ENCODE data around the gene ENO3. TPM values are rescaled to one million over a fixed set of nuclear protein-coding genes. Genes with fewer than 3 reads are reported as not detected.
"Not testable (repeated sequence)": the region's sequence is repeated elsewhere in the genome, so short reads cannot be mapped to it uniquely, and the experiment has no call there.

Gene ENO3
- 534 TPM for total RNA-seq
- long read RNA-seq, transcript ENO3-202 (11 exons, 1,448 nt), result minor isoform, 11 of 1,265 reads
- long read RNA-seq, transcript ENO3-201 (12 exons, 1,521 nt), result major isoform, 199 of 1,265 reads
- long read RNA-seq, partial matches to known transcripts, result 34 of 1,265 reads
- long read RNA-seq, other reads (novel, unspliced or antisense), result 1,018 of 1,265 reads

- ATAC-seq (ENCODE audit: poor library complexity), result no peak
- intact Hi-C loops (cut with DNase I), result loop anchor here (2.0 kb wide), 1 partner anchor 16 kb away; the partner anchor contains the start of gene SPAG7
- peak; percentile 66 for DNase-seq
Measured at GRCh38 chr17:4950746-4951204, at the start of gene ENO3. ENO3 (plus strand) TSS chr17:4951119; CDS start chr17:4951830, 711 bp downstream.

- DNase-seq (peak; percentile 77), ATAC-seq (ENCODE audit: poor library complexity) (peak; percentile 23)
- intact Hi-C loops (cut with DNase I), result no loop called here
Measured at GRCh38 chr17:4901648-4902344, 49.1 kb upstream of the ENO3 start.

- intact Hi-C loops (cut with DNase I), result no loop called here
- DNase-seq (no peak), ATAC-seq (ENCODE audit: poor library complexity) (no peak)
Measured at GRCh38 chr17:4902540-4902939, 48.4 kb upstream of the ENO3 start.

- intact Hi-C loops (cut with DNase I), result no loop called here
- no peak for DNase-seq
- ATAC-seq (ENCODE audit: poor library complexity), result peak; percentile 49
Measured at GRCh38 chr17:4903051-4903818, 47.7 kb upstream of the ENO3 start, which contains the start of gene CHRNE. CHRNE (minus strand) TSS chr17:4903098; CDS start chr17:4903063, 35 bp downstream.

- intact Hi-C loops (cut with DNase I), result loop anchor here (5.0 kb wide), 2 partner anchors 76 to 156 kb away; no protein-coding TSS in a partner anchor
- ATAC-seq (ENCODE audit: poor library complexity); DNase-seq: not testable (repeated sequence)
Measured at GRCh38 chr17:4906642-4907041, 44.3 kb upstream of the ENO3 start.

- DNase-seq (no peak), ATAC-seq (ENCODE audit: poor library complexity) (peak; percentile 32)
- intact Hi-C loops (cut with DNase I), result loop anchor here (5.0 kb wide), 2 partner anchors 74 to 154 kb away; no protein-coding TSS in a partner anchor
Measured at GRCh38 chr17:4908301-4908700, 42.6 kb upstream of the ENO3 start.

GRCh38 chr17:4908711-4909496 lies 42.0 kb upstream of the ENO3 start:
- ATAC-seq (ENCODE audit: poor library complexity) (peak; percentile 98), DNase-seq (peak; percentile 94)
- intact Hi-C loops (cut with DNase I), result loop anchor here (5.0 kb wide), 2 partner anchors 73 to 153 kb away; no protein-coding TSS in a partner anchor

GRCh38 chr17:4913994-4914393 lies 36.9 kb upstream of the ENO3 start:
- intact Hi-C loops (cut with DNase I), result no loop called here
- no peak for DNase-seq
- no peak for ATAC-seq (ENCODE audit: poor library complexity)

GRCh38 chr17:4914551-4914950 lies 36.4 kb upstream of the ENO3 start:
- ATAC-seq (ENCODE audit: poor library complexity); intact Hi-C loops (cut with DNase I): not testable (repeated sequence)

GRCh38 chr17:4919511-4920047 lies 31.3 kb upstream of the ENO3 start:
- intact Hi-C loops (cut with DNase I), result no loop called here
- ATAC-seq (ENCODE audit: poor library complexity) (no peak), DNase-seq (no peak)

More at GRCh38 chr17:4914551-4914950, 36.4 kb upstream of the ENO3 start:
- not testable (repeated sequence) for DNase-seq

GRCh38 chr17:4920351-4921048 lies 30.4 kb upstream of the ENO3 start:
- DNase-seq (no peak), ATAC-seq (ENCODE audit: poor library complexity) (no peak)
- intact Hi-C loops (cut with DNase I), result no loop called here

GRCh38 chr17:4921320-4921719 lies 29.6 kb upstream of the ENO3 start:
- ATAC-seq (ENCODE audit: poor library complexity), result no peak
- intact Hi-C loops (cut with DNase I), result no loop called here

GRCh38 chr17:4926577-4927335 lies 24.2 kb upstream of the ENO3 start:
- ATAC-seq (ENCODE audit: poor library complexity); DNase-seq; intact Hi-C loops (cut with DNase I): not testable (repeated sequence)

More at GRCh38 chr17:4921320-4921719, 29.6 kb upstream of the ENO3 start:
- DNase-seq, result no peak

- intact Hi-C loops (cut with DNase I), result no loop called here
- ATAC-seq (ENCODE audit: poor library complexity), result no peak
- DNase-seq, result no peak
Measured at GRCh38 chr17:4928881-4929280, 22.0 kb upstream of the ENO3 start.

- intact Hi-C loops (cut with DNase I), result no loop called here
- ATAC-seq (ENCODE audit: poor library complexity), result no peak
Measured at GRCh38 chr17:4931963-4932362, 19.0 kb upstream of the ENO3 start, which contains the start of gene GP1BA. GP1BA (plus strand) TSS chr17:4932277; CDS start chr17:4932605, 328 bp downstream.

GRCh38 chr17:4932756-4933155 lies 18.2 kb upstream of the ENO3 start:
- DNase-seq, result no peak
- ATAC-seq (ENCODE audit: poor library complexity), result no peak
- intact Hi-C loops (cut with DNase I), result no loop called here

More at GRCh38 chr17:4931963-4932362, 19.0 kb upstream of the ENO3 start, which contains the start of gene GP1BA:
- no peak for DNase-seq

- DNase-seq (no peak), ATAC-seq (ENCODE audit: poor library complexity) (no peak)
- intact Hi-C loops (cut with DNase I), result no loop called here
Measured at GRCh38 chr17:4933646-4934045, 17.3 kb upstream of the ENO3 start.

All from Right ventricle myocardium superior (tissue), 1 donor.